Smooth muscle cell (in vitro differentiated cells): ENCODE data around the gene TBATA. TPM values are rescaled to one million over a fixed set of nuclear protein-coding genes. Genes with fewer than 3 reads are reported as not detected.

Experiments used
- DNase-seq: peaks from one replicate; lab custom pipeline; 2025; ENCODE audit not compliant: unreplicated experiment; lab: John Stamatoyannopoulos, UW
- H2AFZ ChIP-seq: fragments of 200-600 bp; sonication (generic); 2 replicates; pipeline ENCODE4 v1.6.0; 2016; ENCODE audit warnings: antibody characterized with exemption, low read depth, mild to moderate bottlenecking
- H3F3A ChIP-seq: fragments of 200-600 bp; sonication (generic); 2 replicates; pipeline ENCODE4 v1.6.0; 2017; ENCODE audit warnings: antibody characterized with exemption, low read depth
- H3K27ac ChIP-seq: fragments of 200-600 bp; sonication (generic); 2 replicates; pipeline ENCODE4 v1.5.1; 2016; ENCODE audit warnings: low read depth, mild to moderate bottlenecking
- H3K27me3 ChIP-seq: fragments of 200-600 bp; sonication (generic); 2 replicates; pipeline ENCODE4 v1.6.1; 2016; ENCODE audit warnings: low read depth, mild to moderate bottlenecking
- H3K36me3 ChIP-seq: fragments of 200-600 bp; sonication (generic); 2 replicates; pipeline ENCODE4 v1.5.1; 2016; ENCODE audit warnings: low read depth
- H3K4me1 ChIP-seq: fragments of 200-600 bp; sonication (generic); 2 replicates; pipeline ENCODE4 v1.5.1; 2016; ENCODE audit warnings: low read depth
- H3K4me2 ChIP-seq: fragments of 200-600 bp; sonication (generic); 2 replicates; pipeline ENCODE4 v1.6.0; 2016; ENCODE audit warnings: mild to moderate bottlenecking
- H3K4me3 ChIP-seq: fragments of 200-600 bp; sonication (generic); 2 replicates; pipeline ENCODE4 v1.5.1; 2016; ENCODE audit warnings: mild to moderate bottlenecking
- H3K79me2 ChIP-seq: fragments of 200-600 bp; sonication (generic); 2 replicates; pipeline ENCODE4 v1.6.0; 2016; ENCODE audit warnings: low read depth, mild to moderate bottlenecking
- H3K9ac ChIP-seq: fragments of 200-600 bp; sonication (generic); 2 replicates; pipeline ENCODE4 v1.6.0; 2016; ENCODE audit warnings: low read depth
- H3K9me3 ChIP-seq: fragments of 200-600 bp; sonication (generic); replicated peaks from 2 replicates; pipeline ENCODE4 v1.5.1; 2016; ENCODE audit warnings: low read depth
- H4K20me1 ChIP-seq: fragments of 200-600 bp; sonication (generic); 2 replicates; pipeline ENCODE4 v1.6.0; 2016; ENCODE audit warnings: low read depth
- WGBS: methylation state at CpG from one replicate; pipeline ENCODE4 v1.1.7; 2016; ENCODE audit warnings: low lambda C conversion rate; 5-methylcytosine and 5-hydroxymethylcytosine counted together
- polyA plus RNA-seq: library from polyadenylated mRNA; unstranded; fragments of >200 nt; fragmentation: Nextera tagmentation; extraction: Ambion mirVana; gene quantifications from 2 replicates; pipeline ENCODE4 v1.2.1, GENCODE V29; 2016
- total RNA-seq: library from RNA; depleted of rRNA; stranded (reverse); fragments of >200 nt; gene quantifications from 2 replicates; pipeline ENCODE4 v1.2.3, GENCODE V29; 2014
- TF ChIP-seq, protein P1 (sequence below): fragments of 200-600 bp; sonication (generic); IDR thresholded peaks from 2 replicates; pipeline ENCODE4 v1.5.1; 2017; ENCODE audit warnings: borderline replicate concordance, mild to moderate bottlenecking, antibody characterized with exemption; ENCODE audit not compliant: insufficient read depth, poor library complexity, severe bottlenecking

Gene TBATA
- total and polyA plus RNA-seq, 2 experiments from 2014 or later = not detected

DNA sequence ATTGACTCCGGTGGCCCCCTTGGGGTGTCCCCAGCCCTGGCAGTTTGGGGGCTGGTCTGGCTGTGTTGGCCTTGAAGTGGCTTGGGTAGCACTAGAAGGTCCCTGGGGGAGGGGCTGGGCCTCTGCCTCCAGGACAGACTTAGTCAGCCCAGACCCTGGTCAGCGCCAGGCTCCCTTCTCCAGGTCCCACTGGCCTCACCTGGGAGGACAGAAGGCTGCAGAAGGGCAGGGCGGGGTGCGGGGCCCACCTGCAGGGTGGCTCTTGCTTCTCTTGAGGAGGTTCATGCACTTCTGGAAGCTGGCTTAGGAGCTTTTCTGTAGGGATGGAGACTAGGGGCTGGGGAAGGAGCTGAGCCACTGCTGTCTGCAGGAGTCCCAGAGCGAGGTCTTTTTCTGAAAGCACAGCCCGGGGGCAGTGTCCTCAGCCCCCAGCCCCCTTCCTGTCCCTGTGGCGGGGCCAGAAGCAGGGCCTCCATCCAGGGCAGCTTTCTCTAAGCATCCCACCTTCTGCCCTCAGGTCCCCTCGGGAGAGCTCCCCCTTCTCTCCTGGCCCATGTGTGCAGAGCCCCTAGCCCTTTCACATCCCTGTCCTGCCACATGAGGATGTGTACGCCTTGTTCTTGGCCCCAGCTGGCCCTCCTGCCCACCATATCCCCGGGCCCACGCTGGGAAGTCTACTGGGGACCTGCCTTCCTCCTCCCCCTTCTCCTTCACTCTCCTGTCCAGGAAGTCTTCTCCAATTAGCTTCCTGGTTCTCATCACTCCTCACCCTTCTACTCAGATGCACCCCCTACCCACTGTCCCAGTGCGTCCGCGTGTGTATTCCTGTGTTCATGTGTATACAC is 11.0 kb downstream of the TBATA start:
- TF ChIP-seq, protein P1, sequence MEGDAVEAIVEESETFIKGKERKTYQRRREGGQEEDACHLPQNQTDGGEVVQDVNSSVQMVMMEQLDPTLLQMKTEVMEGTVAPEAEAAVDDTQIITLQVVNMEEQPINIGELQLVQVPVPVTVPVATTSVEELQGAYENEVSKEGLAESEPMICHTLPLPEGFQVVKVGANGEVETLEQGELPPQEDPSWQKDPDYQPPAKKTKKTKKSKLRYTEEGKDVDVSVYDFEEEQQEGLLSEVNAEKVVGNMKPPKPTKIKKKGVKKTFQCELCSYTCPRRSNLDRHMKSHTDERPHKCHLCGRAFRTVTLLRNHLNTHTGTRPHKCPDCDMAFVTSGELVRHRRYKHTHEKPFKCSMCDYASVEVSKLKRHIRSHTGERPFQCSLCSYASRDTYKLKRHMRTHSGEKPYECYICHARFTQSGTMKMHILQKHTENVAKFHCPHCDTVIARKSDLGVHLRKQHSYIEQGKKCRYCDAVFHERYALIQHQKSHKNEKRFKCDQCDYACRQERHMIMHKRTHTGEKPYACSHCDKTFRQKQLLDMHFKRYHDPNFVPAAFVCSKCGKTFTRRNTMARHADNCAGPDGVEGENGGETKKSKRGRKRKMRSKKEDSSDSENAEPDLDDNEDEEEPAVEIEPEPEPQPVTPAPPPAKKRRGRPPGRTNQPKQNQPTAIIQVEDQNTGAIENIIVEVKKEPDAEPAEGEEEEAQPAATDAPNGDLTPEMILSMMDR = no peak
- 95% methylated on average over 12 of the region's 14 CpGs for WGBS
- DNase-seq = no peak

DNA sequence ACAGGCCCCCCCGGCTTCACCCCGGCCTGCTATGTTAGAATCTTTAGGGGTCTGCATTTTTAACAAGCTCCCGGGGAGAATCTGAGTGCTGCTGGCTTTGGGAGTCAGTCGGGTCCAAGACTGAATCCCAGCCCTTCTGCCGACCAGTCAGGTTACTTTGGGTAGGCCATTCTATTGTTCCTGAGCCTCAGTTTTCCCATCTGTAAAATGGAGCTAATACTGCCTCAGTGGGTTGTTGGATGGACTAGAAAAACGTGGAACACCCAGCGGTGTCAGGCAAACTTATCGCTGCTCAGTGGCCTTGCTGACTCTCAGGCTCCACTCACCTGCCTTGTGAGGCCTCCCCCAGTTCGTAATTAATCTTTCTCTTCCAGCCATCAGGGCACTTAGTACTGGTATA is 11.7 kb downstream of the TBATA start:
- H4K20me1 ChIP-seq = no peaks in the 10 kb centered on the region
- no peaks in the 10 kb centered on the region for H3F3A ChIP-seq
- TF ChIP-seq, protein P1 = no peak
- H2AFZ ChIP-seq = no peak overlapping the region
- no peak overlapping the region for H3K9ac ChIP-seq
- H3K27me3 ChIP-seq = no peaks in the 10 kb centered on the region
- no peak for DNase-seq
- WGBS = 82% methylated on average over 9 of the region's 9 CpGs
- H3K9me3 ChIP-seq = no peaks in the 10 kb centered on the region
- no peaks in the 10 kb centered on the region for H3K4me1 ChIP-seq
- H3K27ac ChIP-seq = no peak overlapping the region
- no peaks in the 10 kb centered on the region for H3K36me3 ChIP-seq
- H3K4me3 ChIP-seq = no peak overlapping the region
- H3K4me2 ChIP-seq = no peak overlapping the region
- no peaks in the 10 kb centered on the region for H3K79me2 ChIP-seq

More for the DNA sequence above, 11.0 kb downstream of the TBATA start:
- Histone ChIP-seq H3K27me3 (no peaks in the 10 kb centered on the region), H3K9ac (no peak overlapping the region), H3K4me2 (no peak overlapping the region), H3K4me1 (no peaks in the 10 kb centered on the region), H3K79me2 (no peaks in the 10 kb centered on the region), H3K9me3 (no peaks in the 10 kb centered on the region), H3K36me3 (no peaks in the 10 kb centered on the region), H3F3A (no peaks in the 10 kb centered on the region), H3K4me3 (no peak overlapping the region), H3K27ac (no peak overlapping the region), H4K20me1 (no peaks in the 10 kb centered on the region), H2AFZ (no peak overlapping the region)

DNA sequence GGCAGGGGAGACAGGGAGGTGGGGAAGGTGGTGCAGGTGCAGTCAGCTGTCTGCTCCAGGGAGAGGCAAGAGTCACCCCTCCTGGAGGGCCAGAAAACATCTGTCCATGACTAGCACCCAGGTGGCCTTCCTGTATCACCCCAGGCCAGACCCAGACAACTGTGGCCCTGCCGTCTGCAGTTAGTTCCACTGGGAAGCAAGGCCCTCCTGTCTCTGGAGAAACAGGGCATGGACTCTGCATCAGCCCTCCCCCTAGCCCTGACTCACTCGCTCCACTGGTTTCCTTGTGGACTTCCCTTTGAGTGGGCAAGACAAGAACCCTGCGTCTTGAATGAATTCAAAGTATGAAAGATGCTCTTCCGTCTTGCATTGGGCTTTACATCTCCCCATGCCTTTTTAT is 12.6 kb downstream of the TBATA start:
- Histone ChIP-seq H3K4me2 (no peak overlapping the region), H3K9me3 (no peaks in the 10 kb centered on the region), H3K79me2 (no peaks in the 10 kb centered on the region), H3K4me1 (no peaks in the 10 kb centered on the region), H3K4me3 (no peak overlapping the region), H3K9ac (no peak overlapping the region), H2AFZ (no peak overlapping the region), H3K27me3 (no peaks in the 10 kb centered on the region), H4K20me1 (no peaks in the 10 kb centered on the region), H3F3A (no peaks in the 10 kb centered on the region), H3K36me3 (no peaks in the 10 kb centered on the region), H3K27ac (no peak overlapping the region)
- WGBS = 71% methylated on average over 4 of the region's 4 CpGs
- TF ChIP-seq, protein P1 = no peak
- DNase-seq = no peak
